Stimulated activated CD8-positive, alpha-beta memory T cell treated with anti-CD3 and anti-CD28 coated beads, Interleukin-12 subunit alpha, Interleukin-12 subunit beta, amount 100 ng/mL, for 1 hour (primary cell): ENCODE data around the gene PHACTR1.
A peak's percentile ranks its signal among the peaks of the same experiment; 100 is the strongest.
"Not testable (repeated sequence)": the region's sequence is repeated elsewhere in the genome, so short reads cannot be mapped to it uniquely, and the experiment has no call there.

Experiments
- DNase-seq: peaks from one replicate; pipeline ENCODE4 v3.0.0-alpha.2; 2020; ENCODE audit warnings: low read depth

Gene PHACTR1

DNA sequence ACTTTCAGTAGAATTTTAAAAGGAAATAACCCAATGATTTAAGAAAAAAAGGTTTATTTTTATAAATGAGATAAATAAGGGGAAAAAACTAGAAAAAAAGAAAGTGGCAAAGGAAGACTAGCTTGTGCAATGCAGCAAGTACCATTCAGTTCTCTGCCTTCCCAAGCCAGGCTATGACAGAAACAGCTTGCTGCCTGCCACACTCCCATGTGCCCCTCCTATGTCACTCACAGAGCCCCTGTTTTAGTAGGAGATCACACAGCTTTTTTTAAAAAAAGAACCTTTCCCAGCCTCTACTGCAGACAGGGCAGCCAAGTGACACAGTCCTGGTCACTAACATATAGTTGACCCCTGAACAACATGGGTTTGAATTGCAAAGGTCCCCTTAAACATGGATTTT, 598.2 kb downstream of the PHACTR1 start:
- DNase-seq = no peak

- no peak for DNase-seq
Measured at GRCh38 chr6:13315896-13316295, 599.3 kb downstream of the PHACTR1 start.

GRCh38 chr6:13318821-13319220, 602.3 kb downstream of the PHACTR1 start:
- no peak for DNase-seq

DNA sequence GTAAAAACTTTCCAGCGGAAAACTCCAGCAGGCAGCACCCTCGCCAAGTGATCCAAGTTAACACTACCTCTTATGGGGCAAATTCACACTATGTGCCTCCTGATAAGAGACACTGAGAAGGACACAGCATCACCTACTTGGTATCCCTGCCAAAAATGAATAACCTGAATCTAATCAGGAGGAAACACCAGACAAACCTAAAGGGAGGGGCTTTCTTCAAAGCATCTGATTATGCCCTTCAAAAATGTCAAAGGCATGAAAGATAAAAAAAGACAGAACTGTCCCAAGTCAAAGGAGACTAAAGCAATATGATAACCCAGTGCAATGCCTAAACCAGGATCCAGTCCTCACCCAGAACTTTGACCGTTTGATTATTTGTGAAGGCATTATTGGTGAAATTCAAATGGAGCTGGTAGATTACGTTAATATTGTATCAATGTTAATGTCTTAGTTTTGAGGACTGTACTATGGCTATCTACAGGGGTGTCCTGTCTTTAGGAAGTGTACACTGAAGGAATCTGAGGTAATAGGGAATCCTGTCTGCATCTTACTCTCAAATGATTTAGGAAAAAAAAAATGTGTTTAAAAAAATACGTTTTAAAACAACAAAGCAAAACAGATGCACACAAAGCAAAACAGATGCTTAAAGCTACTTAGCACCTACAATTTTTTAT, 603.5 kb downstream of the PHACTR1 start:
- DNase-seq = no peak

DNA sequence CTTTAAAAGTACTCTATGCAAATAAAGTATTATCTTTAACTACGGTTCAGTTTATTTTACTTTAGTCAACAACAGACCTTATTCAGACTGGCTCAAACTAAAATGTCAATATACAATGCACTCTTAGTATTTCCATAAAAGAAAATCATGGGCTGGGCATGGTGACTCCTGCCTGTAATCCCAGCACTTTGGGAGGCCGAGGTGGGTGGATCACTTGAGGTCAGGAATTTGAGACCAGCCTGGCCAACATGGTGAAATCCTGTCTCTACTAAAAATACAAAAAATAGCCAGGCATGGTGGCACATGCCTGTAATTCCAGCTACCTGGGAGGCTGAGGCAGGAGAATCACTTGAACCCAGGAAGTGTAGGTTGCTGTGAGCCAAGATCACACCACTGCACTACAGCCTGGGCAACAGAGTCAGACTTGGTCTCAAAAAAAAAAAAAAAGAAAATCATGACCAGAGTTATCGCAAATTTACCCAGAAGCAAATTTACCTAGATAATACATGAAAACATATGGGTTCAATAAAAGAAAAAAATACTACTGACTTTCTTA, 609.5 kb downstream of the PHACTR1 start:
- DNase-seq = not testable (repeated sequence)

DNA sequence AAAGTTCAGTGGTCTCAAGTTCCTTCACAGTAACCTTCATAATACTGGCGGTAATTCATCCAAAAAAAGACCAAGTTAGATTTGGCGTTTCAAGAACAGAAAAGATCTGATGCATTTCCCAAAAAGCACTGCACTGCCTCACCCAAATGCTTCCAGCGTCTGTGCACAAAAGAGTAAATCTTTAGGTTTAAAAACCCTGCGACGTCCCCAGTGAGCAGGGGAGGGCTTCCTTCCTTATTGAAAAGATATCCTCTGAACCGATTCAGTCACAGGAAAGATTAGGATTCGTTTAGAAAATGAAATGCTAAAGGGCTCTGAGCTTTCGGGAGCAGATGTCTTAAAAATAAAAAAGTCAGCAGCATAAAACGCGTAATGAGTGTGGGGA, 611.1 kb downstream of the PHACTR1 start:
- DNase-seq = no peak

GRCh38 chr6:13328076-13328874, 611.7 kb downstream of the PHACTR1 start, which contains the start of gene TBC1D7:
TBC1D7 (minus strand) TSS chr6:13328537; CDS start chr6:13326898, 1,639 bp downstream.
- DNase-seq = peak; percentile 86

DNA sequence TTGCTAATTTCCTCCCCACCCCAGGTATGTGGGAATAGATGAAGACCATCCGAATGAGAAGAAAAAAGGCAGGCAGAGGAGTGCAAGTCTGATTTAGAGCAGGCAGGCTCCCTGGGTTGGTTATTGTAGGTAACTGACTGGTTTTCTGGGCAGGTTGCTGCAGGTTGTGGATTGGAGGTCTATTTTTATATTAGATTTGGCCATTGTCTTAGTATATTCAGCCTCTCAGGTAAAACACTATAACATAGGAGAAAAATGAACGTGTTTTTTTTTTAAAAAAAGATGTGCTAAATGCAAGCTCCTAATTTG, 612.3 kb downstream of the PHACTR1 start:
- no peak for DNase-seq

DNA sequence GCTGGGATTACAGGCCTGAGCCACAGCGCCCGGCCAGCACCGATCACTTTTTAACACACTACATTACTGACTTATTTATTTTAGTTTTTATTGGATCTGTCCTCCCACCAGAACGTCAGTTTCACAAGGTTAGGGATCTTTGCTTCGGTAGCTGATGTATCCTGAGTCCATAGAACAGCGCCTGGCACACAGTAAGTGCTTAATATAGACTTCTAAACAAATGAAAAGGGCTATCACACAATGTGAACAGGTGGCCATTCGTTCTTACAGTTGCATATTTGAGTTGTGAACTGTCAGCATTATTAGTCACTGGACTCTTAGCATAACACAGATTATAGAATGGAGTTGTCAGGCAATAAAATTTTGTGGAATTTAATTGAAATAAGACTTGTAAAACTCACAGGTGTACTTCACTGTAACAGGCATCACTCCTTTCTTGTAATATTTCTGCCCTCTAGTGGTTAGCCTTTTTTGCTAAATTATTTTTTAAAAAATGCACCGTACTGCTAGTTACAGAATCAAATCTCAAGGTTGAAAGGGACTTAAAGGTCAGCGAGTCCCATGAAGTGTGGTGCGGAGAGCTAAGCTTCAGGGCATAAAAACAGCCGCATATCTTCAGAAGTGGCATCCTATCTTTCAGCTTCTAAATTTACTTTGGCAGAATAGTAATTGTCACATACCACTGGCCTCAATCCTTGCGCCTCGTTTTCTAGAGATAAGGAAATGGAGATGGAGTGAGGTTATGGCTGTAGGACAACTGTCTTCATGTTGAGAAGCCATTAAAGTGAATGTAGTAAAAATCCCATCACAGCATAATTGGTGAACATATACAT, 615.2 kb downstream of the PHACTR1 start:
- DNase-seq = no peak

- DNase-seq = no peak
Measured at GRCh38 chr6:13332349-13332706, 615.8 kb downstream of the PHACTR1 start.

- DNase-seq = no peak
Measured at GRCh38 chr6:13334953-13335352, 618.4 kb downstream of the PHACTR1 start.

DNA sequence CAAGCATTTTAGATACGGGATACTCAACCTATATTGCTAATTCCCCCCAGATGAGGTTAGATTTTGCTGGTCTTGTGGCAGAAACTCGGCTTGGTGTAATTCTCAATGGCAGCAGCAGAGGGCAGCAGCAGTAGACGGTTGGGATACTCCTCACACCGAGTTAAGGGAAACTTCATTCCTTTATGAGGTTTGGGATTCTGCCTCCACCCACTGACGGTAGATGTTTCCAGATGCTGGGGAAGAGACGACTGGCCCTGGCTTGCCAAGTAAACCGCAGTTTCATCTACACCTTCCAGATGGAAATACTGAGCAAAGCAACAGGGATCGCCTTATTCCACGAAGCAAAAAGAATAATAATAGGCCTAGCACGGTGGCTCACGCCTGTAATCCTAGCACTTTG, 620.0 kb downstream of the PHACTR1 start:
- peak; percentile 67 for DNase-seq

DNA sequence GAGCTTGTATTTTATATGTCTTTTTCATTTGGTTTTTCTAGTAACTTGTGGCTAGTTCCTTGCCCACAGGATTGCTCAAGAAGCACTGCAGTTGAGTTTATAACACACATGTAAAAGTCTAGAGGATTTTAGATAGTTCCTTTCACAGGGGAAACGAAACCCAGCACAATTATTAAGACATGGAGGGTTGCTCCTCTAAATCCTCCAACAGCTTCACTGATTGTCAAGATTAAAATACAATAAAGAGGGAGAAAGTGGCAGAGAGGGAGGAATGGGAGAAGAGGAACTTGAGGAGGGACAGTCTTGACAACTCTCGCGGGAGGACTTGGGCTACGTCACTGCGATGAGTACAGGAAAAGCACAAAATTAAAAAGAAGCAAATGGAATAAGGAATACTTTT, 621.5 kb downstream of the PHACTR1 start:
- no peak for DNase-seq
